ENCODE results near the gene MLLT3.

Gene MLLT3

DNA sequence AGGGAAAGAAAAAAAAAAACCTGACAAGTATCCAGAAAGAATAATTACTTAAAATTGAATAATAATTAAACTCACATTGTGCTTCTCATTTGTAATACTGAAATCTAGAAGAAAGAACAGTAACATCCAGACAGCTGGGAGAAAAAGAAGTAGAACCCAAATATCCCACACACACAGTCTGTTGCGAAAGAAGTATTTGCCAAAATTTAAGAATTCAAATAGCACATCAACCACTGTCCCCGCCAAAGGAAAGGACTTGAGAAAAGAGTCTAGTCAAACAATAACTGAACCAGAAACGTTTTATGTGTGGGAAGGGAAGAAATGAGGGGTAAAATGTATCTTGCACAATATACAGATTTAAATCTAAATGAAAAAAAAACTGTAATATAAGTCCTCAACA, 202.8 kb downstream of the MLLT3 start:
- Histone ChIP-seq H3K36me3 (ENCODE audit: insufficient read depth, low read length) (no peaks in the 10 kb centered on the region), H3K9me3 (ENCODE audit: control insufficient read depth, insufficient read depth, low read length) (no peaks in the 10 kb centered on the region), H3K4me1 (ENCODE audit: insufficient read depth, low read length) (no peaks in the 10 kb centered on the region), H3K9ac (ENCODE audit: low read depth, low read length) (no peak overlapping the region)

DNA sequence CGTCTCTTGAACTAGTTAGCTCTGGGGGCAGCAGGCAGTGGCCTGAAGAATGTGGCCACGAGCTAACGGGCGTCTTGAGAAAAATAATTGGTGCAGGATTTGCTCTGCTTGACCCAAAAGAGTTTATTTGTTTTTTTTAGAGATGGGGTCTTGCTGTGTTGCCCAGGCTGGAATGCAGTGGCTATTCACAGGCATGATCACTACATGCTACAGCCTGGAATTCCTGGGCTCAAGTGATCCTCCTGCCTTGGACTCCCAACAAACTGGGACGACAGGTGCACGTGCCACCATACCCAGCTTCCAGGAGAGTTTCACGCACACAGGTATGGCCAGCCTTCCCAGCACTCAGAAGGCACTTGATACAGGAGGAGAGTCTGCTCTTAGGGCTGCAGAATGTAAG, 203.8 kb downstream of the MLLT3 start:
- no peaks in the 10 kb centered on the region for H3K36me3 ChIP-seq (ENCODE audit: insufficient read depth, low read length)
- H3K4me1 ChIP-seq (ENCODE audit: insufficient read depth, low read length), result no peaks in the 10 kb centered on the region
- H3K9me3 ChIP-seq (ENCODE audit: control insufficient read depth, insufficient read depth, low read length), result no peaks in the 10 kb centered on the region
- H3K9ac ChIP-seq (ENCODE audit: low read depth, low read length), result no peak overlapping the region

DNA sequence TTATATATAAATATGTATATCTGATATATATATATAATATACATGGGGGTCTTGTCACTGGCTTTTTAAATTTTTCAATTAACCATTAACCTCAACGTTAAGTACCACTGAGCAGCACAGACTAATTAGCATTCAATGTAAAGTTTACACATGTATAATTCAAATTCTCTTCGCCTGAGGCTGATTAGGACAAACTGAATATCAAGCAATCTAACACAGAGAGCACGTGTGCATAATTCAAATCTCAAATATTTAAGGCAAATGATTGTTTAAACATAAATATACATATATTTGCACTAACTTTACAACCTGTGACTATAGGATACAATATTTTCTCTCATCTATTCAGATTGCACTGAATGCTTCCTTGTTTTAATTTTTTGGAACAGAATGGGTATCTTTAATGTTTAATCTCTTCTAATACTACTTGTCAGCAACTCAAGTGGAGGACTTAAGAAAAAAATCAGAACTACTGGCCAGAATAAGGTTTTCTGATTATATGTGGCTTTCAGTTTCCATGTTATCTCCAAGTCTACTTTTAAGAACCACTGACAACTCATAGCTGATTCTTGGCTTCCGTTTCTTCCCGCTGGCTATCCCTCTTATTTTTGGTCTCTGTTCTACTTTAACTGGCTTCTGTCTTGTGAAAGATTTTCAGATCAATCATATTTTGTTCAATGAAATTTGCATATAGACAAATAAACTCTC, 204.8 kb downstream of the MLLT3 start:
- Histone ChIP-seq H3K9ac (ENCODE audit: low read depth, low read length) (no peak overlapping the region), H3K4me1 (ENCODE audit: insufficient read depth, low read length) (no peaks in the 10 kb centered on the region), H3K36me3 (ENCODE audit: insufficient read depth, low read length) (no peaks in the 10 kb centered on the region), H3K9me3 (ENCODE audit: control insufficient read depth, insufficient read depth, low read length) (no peaks in the 10 kb centered on the region)

DNA sequence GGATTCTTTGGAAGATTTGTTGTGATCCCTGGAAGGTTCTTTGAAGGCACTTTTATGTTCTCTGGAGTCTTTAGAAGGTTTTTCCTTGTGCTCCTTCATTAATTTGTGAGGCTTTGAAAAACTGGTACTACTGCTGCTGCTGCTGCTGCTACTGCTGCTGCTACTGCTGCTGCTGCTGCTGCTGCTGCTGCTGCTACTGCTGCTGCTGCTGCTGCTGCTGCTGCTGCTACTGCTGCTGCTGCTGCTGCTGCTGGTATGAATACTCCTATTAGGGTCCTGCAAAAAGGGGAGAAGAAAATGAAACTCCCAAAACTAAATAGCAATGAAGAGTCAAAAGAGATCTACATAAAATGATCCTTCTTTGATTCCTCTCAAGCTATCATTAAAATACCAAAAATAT, 208.1 kb downstream of the MLLT3 start:
- Histone ChIP-seq H3K4me1 (ENCODE audit: insufficient read depth, low read length) (no peaks in the 10 kb centered on the region), H3K36me3 (ENCODE audit: insufficient read depth, low read length) (no peaks in the 10 kb centered on the region), H3K9me3 (ENCODE audit: control insufficient read depth, insufficient read depth, low read length) (no peaks in the 10 kb centered on the region), H3K9ac (ENCODE audit: low read depth, low read length) (no peak overlapping the region)

DNA sequence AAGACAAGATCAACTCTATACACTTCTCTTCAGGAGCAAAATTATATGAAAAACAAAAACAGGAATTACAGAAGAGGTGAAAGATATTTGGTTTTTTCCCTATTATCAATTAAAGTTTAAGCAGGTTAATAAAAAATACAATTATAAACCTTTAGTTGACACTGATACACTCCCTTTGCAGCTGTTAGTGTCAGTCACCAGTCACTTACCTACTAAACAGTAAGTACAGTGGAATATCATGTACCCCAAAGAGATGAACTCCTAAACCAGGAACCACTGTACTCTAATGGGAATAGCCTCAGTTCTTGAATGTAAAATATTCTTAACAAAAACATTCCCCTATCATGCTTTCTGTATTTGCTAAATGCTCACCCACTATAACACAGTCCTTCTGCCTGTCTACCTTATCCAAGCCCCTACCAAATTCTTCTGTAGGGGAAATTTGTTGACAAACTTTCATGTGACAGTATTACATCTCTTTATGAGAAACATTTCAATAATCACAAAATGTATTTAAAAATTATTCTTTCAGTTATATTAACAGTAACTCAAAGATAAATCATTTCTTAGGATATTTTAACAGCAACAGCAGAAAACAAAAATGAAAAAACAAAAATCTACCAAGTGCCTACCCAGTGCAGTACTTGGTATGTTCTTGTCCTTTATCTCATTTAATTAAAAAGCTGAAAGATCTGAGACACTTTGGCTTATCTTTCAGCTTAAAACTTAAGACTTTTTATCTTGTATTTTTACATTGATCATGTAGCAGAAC, 212.8 kb downstream of the MLLT3 start:
- Histone ChIP-seq H3K36me3 (ENCODE audit: insufficient read depth, low read length) (no peaks in the 10 kb centered on the region), H3K9ac (ENCODE audit: low read depth, low read length) (no peak overlapping the region), H3K9me3 (ENCODE audit: control insufficient read depth, insufficient read depth, low read length) (no peaks in the 10 kb centered on the region), H3K4me1 (ENCODE audit: insufficient read depth, low read length) (no peaks in the 10 kb centered on the region)

DNA sequence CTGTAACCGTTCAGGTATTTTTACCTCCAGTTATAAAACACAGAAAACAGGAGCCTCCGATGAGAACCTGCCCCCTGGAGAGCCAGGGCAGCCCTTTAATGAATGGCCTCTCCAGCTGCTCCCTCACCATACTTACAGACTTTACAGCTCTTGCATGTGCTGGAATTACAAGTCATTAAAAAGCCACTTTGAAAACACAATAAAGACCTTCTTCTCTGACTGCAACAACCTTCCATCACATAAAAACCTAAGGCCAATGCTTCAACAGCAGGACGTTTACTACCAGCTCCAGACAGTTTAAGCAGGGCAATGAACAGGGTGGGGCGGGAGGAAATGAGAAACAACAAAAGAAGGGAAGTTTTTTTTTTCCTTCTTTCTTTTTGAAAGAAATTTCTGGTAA, 213.8 kb downstream of the MLLT3 start:
- H3K4me1 ChIP-seq (ENCODE audit: insufficient read depth, low read length), result no peaks in the 10 kb centered on the region
- H3K9me3 ChIP-seq (ENCODE audit: control insufficient read depth, insufficient read depth, low read length), result no peaks in the 10 kb centered on the region
- H3K9ac ChIP-seq (ENCODE audit: low read depth, low read length), result no peak overlapping the region
- no peaks in the 10 kb centered on the region for H3K36me3 ChIP-seq (ENCODE audit: insufficient read depth, low read length)

DNA sequence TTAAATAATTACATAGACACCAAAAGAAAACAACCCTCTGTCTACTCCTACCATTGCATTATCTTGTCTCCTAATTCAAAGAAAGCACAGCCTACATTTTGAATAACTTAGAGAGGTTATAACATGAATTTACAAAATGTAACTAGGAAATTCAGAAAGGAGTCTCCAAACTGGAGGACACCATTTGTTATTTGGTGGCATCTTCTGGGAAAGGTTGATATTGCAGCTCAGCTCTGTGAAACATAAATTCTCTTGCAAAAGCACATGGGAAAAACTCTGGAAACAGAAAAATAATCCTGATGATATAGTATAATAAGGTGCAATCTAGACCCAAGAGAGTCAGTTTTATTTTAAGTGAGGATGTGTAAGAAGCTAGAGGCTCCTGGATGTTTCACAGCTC, 215.3 kb downstream of the MLLT3 start:
- Histone ChIP-seq H3K36me3 (ENCODE audit: insufficient read depth, low read length) (no peaks in the 10 kb centered on the region), H3K9ac (ENCODE audit: low read depth, low read length) (no peak overlapping the region), H3K4me1 (ENCODE audit: insufficient read depth, low read length) (no peaks in the 10 kb centered on the region), H3K9me3 (ENCODE audit: control insufficient read depth, insufficient read depth, low read length) (no peaks in the 10 kb centered on the region)

DNA sequence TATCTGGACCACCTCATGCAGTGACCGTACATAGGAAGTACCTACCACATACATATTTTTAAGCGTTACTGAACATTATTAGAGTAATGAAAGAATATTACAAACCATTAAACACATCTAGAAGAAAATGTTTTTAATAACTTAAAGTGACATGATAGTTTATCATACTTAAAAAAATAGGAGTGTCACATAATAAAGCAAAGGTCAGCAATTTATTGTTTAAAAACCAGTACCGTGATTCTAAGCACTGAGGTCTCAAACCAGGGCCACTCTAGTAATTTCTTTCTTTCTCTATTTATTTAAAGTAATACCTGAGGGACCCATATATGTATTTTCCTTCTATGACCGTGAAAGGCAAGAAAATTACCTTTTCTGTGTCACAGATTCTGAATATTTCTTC, 216.0 kb downstream of the MLLT3 start:
- no peaks in the 10 kb centered on the region for H3K4me1 ChIP-seq (ENCODE audit: insufficient read depth, low read length)
- no peaks in the 10 kb centered on the region for H3K9me3 ChIP-seq (ENCODE audit: control insufficient read depth, insufficient read depth, low read length)
- no peak overlapping the region for H3K9ac ChIP-seq (ENCODE audit: low read depth, low read length)
- H3K36me3 ChIP-seq (ENCODE audit: insufficient read depth, low read length), result no peaks in the 10 kb centered on the region

DNA sequence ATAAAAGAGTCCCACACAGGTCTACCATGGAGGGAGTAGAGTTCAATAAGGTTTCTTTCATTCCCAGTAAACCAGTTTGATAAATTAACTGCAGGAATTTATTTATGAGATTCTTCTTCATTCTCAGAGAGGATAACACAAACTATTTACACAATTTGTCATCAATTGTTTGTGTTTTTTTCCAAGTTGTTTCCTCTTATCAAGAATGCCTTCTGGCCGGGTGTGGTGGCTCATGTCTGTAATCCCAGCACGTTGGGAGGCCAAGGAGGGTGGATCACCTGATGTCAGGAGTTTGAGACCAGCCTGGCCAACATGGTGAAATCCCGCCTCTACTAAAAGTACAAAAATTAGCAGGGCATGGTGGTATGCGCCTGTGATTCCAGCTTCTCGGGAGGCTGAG, 216.7 kb downstream of the MLLT3 start:
- H3K36me3 ChIP-seq (ENCODE audit: insufficient read depth, low read length), result no peaks in the 10 kb centered on the region
- H3K4me1 ChIP-seq (ENCODE audit: insufficient read depth, low read length), result no peaks in the 10 kb centered on the region
- H3K9ac ChIP-seq (ENCODE audit: low read depth, low read length), result no peak overlapping the region
- no peaks in the 10 kb centered on the region for H3K9me3 ChIP-seq (ENCODE audit: control insufficient read depth, insufficient read depth, low read length)

DNA sequence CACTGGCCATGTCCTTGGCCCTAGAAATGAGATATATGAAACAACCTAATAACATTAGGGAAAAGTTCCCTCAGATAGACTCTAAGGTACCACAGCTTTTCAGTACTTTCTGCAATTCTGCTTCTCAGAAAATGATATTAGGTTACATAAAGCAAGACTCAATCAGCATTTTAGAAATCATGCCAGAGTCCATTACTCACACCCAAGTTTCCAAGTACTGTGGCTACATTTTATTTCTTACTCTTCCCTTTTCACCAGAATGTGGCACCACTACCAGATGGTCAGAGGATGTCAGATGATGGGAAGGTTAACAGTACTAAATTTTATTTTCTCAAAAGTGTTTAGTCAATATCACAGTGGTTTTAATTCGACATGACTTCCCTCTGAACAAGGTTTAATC, 217.2 kb downstream of the MLLT3 start:
- Histone ChIP-seq H3K36me3 (ENCODE audit: insufficient read depth, low read length) (no peaks in the 10 kb centered on the region), H3K9ac (ENCODE audit: low read depth, low read length) (no peak overlapping the region), H3K4me1 (ENCODE audit: insufficient read depth, low read length) (no peaks in the 10 kb centered on the region), H3K9me3 (ENCODE audit: control insufficient read depth, insufficient read depth, low read length) (no peaks in the 10 kb centered on the region)

DNA sequence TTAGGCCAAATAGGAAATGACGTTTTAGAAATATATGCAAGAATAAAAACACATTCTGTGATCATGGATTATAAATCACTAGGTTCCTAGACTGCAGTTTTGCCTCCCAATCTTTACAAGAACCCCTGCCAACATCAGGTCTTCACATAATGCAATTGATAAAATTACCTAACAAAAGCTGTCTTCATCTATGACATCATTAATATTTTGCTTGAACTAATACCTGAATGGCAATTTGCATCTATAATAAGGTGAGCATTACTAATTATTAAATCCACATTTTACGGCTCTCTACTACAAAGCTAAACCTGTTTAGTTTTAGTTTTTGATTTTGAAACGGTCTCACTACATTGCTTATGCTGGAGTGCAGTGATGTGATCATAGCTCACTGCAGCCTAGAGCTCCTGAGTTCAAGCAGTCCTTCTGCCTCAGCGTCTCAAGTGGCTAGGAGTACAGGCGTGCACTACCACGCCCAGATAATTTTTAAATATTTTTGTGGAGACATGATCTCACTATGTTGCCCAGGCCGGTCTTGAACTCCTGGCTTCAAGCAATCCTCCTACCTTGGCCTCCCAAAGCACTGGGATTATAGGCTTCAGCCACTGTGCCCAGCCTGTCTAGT, 218.0 kb downstream of the MLLT3 start:
- no peak overlapping the region for H3K9ac ChIP-seq (ENCODE audit: low read depth, low read length)
- H3K9me3 ChIP-seq (ENCODE audit: control insufficient read depth, insufficient read depth, low read length), result no peaks in the 10 kb centered on the region
- no peaks in the 10 kb centered on the region for H3K4me1 ChIP-seq (ENCODE audit: insufficient read depth, low read length)
- no peaks in the 10 kb centered on the region for H3K36me3 ChIP-seq (ENCODE audit: insufficient read depth, low read length)

DNA sequence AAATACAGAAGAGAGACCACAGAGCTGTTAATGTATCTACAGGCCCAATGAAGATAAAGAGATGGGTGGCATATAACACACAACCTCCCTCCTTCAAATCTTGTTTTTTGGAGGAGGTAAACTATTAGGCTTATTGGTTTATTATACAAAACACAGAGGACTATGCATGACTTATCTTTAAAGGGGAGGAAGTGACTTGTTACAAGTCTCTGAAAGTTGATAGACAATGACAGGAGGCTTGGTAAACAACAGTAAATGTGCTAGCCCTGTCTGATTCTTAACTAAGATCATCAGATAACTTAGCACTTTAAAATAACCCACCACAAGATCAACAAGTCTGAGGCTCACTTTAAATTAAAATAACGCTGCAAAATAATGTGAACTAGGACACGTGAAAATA, 219.0 kb downstream of the MLLT3 start:
- Histone ChIP-seq H3K36me3 (ENCODE audit: insufficient read depth, low read length) (no peaks in the 10 kb centered on the region), H3K4me1 (ENCODE audit: insufficient read depth, low read length) (no peaks in the 10 kb centered on the region), H3K9me3 (ENCODE audit: control insufficient read depth, insufficient read depth, low read length) (no peaks in the 10 kb centered on the region), H3K9ac (ENCODE audit: low read depth, low read length) (no peak overlapping the region)

DNA sequence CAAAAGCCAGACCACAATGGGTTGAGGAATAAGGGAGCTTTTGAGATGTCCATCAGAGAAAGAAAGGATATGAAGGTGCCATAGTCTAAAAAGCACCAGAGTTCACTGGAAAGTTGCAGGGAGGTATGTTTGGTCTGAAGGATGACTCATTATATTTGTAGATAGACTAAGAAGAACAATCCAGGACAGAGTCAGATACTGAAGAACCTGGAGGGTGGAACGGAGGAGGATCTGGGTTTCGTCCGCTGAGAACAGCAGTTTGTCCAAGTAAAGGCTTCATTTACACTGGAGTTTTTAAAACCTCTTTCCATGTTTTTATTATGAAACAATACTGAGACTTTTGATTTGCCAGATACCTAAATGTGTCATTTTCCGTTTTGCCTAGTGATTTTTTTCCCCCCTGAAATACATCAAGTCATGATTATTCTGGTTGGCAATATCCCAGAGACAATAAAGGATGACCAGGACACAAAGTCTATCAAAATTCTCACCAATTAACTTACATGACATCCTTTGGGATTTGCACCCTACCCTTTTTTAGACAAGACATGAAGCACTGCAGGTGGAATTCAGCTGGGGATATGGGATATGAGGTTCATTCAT, 219.9 kb downstream of the MLLT3 start:
- H3K36me3 ChIP-seq (ENCODE audit: insufficient read depth, low read length), result no peaks in the 10 kb centered on the region
- H3K4me1 ChIP-seq (ENCODE audit: insufficient read depth, low read length), result peaks cover 1% of the 10 kb centered on the region; the same call in 1 of the 2 replicates
- no peak overlapping the region for H3K9ac ChIP-seq (ENCODE audit: low read depth, low read length)
- no peaks in the 10 kb centered on the region for H3K9me3 ChIP-seq (ENCODE audit: control insufficient read depth, insufficient read depth, low read length)

DNA sequence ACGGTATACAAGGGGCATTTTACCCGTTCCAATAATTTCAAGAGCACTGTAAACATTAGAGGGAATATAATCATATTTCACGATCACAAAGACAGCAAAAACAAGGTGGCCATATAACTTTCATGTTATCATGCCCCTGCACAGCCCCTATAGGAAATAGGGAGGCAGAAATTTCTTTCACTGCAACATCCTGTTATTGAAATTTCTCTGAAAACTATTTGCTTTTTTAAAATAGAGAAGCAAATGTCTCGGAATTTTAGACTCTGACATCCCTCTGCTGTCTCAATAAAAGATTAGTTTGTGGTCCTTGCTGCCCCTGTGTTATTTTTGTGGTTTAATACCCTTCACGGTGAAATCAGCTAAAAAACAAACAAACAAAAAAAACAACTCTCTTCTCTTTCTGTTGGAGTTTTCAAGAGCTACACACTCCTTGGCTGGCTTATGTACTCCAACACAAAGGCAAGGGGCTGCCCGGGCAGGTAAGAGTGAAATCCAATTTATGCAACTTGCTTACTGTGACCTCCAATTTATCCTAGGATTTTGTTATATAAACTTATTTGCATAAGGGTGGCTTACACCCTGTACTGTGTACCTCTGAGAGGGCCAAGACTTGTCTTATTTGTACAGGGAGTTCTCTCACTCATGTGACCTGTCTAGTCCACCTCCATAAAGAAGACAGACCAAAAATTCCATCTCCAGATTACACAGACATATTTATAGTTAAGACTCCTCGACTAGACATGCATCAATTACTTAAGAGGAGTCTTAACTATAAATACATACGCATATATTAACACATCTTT, 223.6 kb downstream of the MLLT3 start:
- H3K9ac ChIP-seq (ENCODE audit: low read depth, low read length), result no peak overlapping the region
- no peaks in the 10 kb centered on the region for H3K9me3 ChIP-seq (ENCODE audit: control insufficient read depth, insufficient read depth, low read length)
- H3K36me3 ChIP-seq (ENCODE audit: insufficient read depth, low read length), result no peaks in the 10 kb centered on the region
- peaks cover 5% of the 10 kb centered on the region; the same call in 1 of the 2 replicates for H3K4me1 ChIP-seq (ENCODE audit: insufficient read depth, low read length)

All from ES-I3 (cell line).